Kidney tubule cell (primary cell): ENCODE data around the gene RNF5.
"Not testable (repeated sequence)": the region's sequence is repeated elsewhere in the genome, so short reads cannot be mapped to it uniquely, and the experiment has no call there.

ENCODE experiments used
- DNase-seq: peaks from one replicate; pipeline ENCODE4 v3.0.0-alpha.2; 2018; ENCODE audit warnings: low spot score

The RNF5 gene

GRCh38 chr6:32177788-32178546, at the start of gene RNF5:
TSS of gene RNF5 (plus strand) at chr6:32178405. CDS start at chr6:32178512, 107 bp downstream.
- DNase-seq: peak; percentile 100

DNA sequence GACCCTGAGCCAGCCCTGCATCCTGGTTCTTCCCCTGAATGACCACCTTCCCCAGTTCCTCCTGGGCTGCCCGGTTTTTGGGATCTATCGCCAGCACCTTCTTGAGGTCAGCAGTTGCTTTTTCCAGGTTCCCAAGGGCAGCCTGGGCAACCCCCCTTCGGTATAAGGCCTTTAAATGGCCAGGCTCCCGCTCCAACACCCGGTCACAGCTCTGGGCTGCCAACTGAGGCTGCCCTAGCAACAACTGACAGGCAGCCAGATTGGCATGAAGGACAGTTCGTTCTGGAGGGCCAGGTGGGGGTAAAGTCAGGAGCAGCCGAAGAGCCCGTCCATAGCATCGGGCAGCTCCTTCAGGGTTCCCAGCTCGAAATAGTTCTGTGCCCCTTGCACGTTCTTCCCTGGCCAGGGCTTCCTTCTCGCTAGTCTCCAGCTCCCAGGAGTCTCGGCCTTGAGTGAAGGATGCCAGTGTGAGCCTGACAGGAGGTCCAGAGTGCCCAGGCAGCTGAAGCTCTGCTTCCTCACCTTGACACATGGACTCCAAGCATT, 49.4 kb upstream of the RNF5 start:
- no peak for DNase-seq

- DNase-seq: no peak
These were observed 48.7 kb upstream of the RNF5 start for GRCh38 chr6:32129297-32130088.

DNA sequence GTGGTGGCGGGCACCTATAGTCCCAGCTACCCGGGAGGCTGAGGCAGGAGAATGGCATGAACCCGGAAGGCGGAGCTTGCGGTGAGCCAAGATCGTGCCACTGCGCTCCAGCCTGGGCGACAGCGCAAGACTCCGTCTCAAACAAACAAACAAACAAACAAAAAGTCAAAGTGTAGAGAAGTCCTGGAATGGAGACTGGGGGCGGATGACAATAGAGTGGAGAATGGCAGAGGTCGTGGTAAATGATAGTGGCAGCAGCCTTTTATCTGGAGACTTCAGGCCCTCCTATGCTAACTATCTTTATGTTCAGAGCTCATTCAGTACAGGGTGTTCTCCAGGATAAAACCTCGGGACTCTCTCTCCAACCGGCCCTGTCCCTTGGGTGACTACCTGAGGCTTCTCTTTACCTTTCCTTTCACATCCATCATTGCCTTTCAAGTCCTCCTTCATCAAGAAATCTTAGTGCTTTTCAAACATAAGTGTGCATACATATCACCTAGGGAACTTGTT, 46.7 kb upstream of the RNF5 start:
- DNase-seq: no peak

DNA sequence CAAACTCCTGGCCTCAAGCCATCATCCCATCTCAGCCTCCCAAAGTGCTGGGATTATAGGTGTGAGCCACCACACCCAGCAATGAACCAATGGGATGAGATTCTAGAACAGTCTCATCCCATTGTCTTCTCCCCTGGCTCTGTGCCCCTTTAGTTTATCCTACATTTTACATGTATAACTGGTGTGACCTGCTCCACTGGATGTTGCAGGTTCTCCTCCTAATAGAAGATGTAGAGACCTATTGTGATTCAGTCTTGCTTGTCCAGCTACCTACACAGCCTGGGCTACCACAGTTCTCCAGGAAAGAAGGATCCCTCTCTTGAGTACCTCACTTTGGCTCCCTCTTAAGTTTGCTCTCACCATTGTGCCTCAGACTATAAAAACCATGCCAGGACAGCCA, 46.1 kb upstream of the RNF5 start:
- DNase-seq: no peak

GRCh38 chr6:32133786-32134185, 44.4 kb upstream of the RNF5 start:
- DNase-seq: peak; percentile 14

- DNase-seq: no peak
These were observed 40.8 kb upstream of the RNF5 start for GRCh38 chr6:32137454-32137853.

- DNase-seq: no peak
These were observed 38.6 kb upstream of the RNF5 start for GRCh38 chr6:32139590-32139989.

DNA sequence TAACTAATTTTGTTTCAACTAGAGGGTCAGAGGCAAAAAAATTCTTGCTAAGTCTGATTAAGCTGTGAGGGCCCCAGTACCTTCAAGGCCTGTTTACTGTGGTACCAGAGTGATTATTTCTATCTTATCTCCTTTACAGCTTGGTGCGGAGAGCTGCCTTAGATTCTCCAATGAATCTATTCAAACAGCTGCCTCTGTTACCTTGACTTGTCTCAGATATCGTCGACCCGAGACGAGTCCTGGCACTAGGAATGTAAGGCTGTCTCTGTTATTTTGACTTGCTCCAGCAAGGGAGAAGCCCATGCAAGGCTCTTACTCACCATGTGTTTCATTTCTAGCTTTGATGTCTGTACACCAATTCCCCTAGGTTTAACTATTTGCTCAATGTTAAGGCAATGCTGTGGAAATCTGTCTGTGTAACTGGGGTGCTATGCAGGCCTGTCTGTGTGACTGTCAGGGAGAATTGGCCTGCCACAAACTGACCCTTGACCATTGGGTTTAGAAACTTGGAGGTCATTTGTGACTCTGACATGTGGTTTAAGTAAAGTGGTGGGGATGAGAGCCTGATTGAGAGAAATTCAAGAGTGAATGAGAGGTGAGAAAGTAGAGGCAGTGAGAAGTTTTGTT, 37.7 kb upstream of the RNF5 start:
- DNase-seq: no peak

GRCh38 chr6:32144238-32144637, 34.0 kb upstream of the RNF5 start:
- DNase-seq: not testable (repeated sequence)

- peak; percentile 21 for DNase-seq
These were observed 31.9 kb upstream of the RNF5 start for GRCh38 chr6:32146287-32146686.

GRCh38 chr6:32146687-32147086, 31.5 kb upstream of the RNF5 start:
- no peak for DNase-seq

DNA sequence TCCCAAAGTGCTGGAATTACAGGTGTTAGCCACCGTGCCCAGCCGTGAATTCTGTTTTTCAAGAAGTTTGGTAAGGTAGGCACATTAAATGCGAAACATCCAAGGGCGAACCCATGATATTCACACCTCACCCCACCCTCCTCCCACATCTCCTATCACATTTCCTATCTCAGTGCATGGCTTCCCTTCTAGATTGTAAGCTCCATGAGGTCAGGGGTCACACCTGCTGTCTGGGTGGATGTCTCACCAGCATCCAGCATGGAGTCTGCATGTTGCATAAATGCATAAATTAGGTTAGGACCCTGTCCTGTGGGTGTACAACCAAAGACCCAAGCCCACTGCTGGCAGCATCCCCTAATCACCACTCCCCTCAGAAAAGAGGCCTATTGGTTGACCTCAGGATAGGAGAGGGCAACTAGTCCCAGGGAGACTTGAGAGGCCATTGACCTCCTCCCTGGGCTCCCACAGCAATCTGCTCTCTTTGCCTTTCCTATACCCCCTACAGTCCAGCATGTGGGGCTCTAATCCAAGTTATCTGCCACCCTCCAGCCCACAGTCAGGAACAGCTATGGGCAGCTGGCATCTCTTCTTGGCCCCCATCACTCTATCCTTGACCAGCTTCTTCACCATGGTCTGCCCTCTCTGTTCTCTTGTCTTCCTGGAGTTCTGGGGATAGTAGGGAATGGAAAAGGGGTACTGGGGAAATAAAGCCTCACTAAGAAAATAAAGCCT, 30.6 kb upstream of the RNF5 start:
- no peak for DNase-seq

- peak; percentile 26 for DNase-seq
These were observed 29.7 kb upstream of the RNF5 start for GRCh38 chr6:32148289-32149091.

- no peak for DNase-seq
These were observed 29.0 kb upstream of the RNF5 start for GRCh38 chr6:32149092-32149755.

- no peak for DNase-seq
These were observed 28.0 kb upstream of the RNF5 start for GRCh38 chr6:32149932-32150870.

DNA sequence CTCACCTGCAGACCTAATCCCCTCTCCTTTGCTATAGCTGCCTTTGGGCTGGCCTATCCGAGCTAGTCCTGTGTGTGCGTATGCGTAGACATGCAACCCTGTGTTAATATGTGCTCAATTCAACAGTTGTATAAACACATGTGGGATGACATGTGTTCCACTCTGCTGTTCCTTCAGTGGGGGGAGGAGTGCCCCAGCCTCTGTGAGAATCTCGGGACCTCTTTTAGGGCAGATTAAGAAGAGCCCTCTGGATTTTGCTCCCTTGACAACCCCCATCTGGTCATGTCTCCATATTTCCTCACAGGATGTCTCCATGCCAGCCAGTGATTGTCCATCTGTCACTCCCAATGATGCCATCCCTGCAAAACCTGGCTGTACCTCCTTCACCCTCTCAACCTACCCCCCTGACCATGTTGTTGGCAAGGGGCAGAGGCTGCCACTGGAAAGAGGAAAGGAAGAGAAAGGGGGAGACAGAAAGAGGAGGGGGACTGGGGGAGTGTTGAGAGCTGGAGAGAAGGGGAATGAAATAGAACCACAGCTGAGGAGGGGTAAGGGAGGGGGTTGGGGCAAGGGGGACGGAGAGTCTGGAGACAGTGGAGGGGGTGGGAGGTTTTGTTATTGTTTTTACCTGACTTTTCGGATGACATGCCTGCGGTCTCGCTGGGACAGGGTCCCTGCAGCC, 26.9 kb upstream of the RNF5 start:
- no peak for DNase-seq
